OCI-LY1 (cell line): ENCODE results near the gene DUSP14.

Experiments used
- H2AFZ ChIP-seq: fragments of 200-600 bp; sonication (generic), shearing (Covaris generic); 2 replicates; pipeline ENCODE4 v1.6.0; 2014; ENCODE audit warnings: antibody characterized with exemption, mild to moderate bottlenecking, low read length
- H3F3A ChIP-seq: fragments of 200-600 bp; sonication (generic), shearing (Covaris generic); 2 replicates; pipeline ENCODE4 v1.6.0; 2014; ENCODE audit warnings: mild to moderate bottlenecking, antibody characterized with exemption, low read length, moderate library complexity; ENCODE audit not compliant: insufficient read depth
- H3K27ac ChIP-seq: fragments of 200-600 bp; sonication (generic); 2 replicates; pipeline ENCODE4 v1.5.1; 2014; ENCODE audit warnings: low read length, mixed run types, mild to moderate bottlenecking, low read depth; ENCODE audit not compliant: poor library complexity, severe bottlenecking
- H3K27me3 ChIP-seq: fragments of 200-600 bp; sonication (generic); 2 replicates; pipeline ENCODE4 v1.6.0; 2014; ENCODE audit warnings: antibody characterized with exemption, mild to moderate bottlenecking, low read length, moderate library complexity; ENCODE audit not compliant: insufficient read depth
- H3K36me3 ChIP-seq: fragments of 200-600 bp; sonication (generic); 2 replicates; pipeline ENCODE4 v1.6.1; 2014; ENCODE audit warnings: mild to moderate bottlenecking, antibody characterized with exemption, low read length, moderate library complexity, mixed read lengths; ENCODE audit not compliant: insufficient read depth
- H3K4me1 ChIP-seq: fragments of 200-600 bp; sonication (generic); 2 replicates; pipeline ENCODE4 v1.5.1; 2014; ENCODE audit warnings: mild to moderate bottlenecking, low read length, moderate library complexity; ENCODE audit not compliant: insufficient read depth, severe bottlenecking
- H3K4me2 ChIP-seq: fragments of 200-600 bp; sonication (generic), shearing (Covaris generic); 2 replicates; pipeline ENCODE4 v1.6.1; 2014; ENCODE audit warnings: low read length
- H3K4me3 ChIP-seq: fragments of 200-600 bp; sonication (generic); 2 replicates; pipeline ENCODE4 v1.5.1; 2014; ENCODE audit warnings: low read length, low read depth, mild to moderate bottlenecking, mixed read lengths; ENCODE audit not compliant: poor library complexity, severe bottlenecking
- H3K79me2 ChIP-seq: fragments of 200-600 bp; shearing (Covaris generic); 2 replicates; pipeline ENCODE4 v1.6.1; 2016; ENCODE audit warnings: mixed run types, low read length, mixed read lengths; ENCODE audit not compliant: insufficient read depth
- H3K9ac ChIP-seq: fragments of 200-600 bp; sonication (generic), shearing (Covaris generic); 2 replicates; pipeline ENCODE4 v1.6.1; 2014; ENCODE audit warnings: mild to moderate bottlenecking, low read length, mixed read lengths
- H3K9me2 ChIP-seq: fragments of 200-600 bp; sonication (generic), shearing (Covaris generic); 2 replicates; pipeline ENCODE4 v1.6.1; 2014; ENCODE audit warnings: low read depth, mild to moderate bottlenecking, low read length, mixed read lengths
- H3K9me3 ChIP-seq: fragments of 200-600 bp; shearing (Covaris generic); 2 replicates; pipeline ENCODE4 v1.6.1; 2014; ENCODE audit warnings: low read length, mixed read lengths
- H4K20me1 ChIP-seq: fragments of 200-600 bp; sonication (generic), shearing (Covaris generic); 2 replicates; pipeline ENCODE4 v1.6.0; 2016; ENCODE audit warnings: mild to moderate bottlenecking, low read length; ENCODE audit not compliant: insufficient read depth
- CTCF ChIP-seq: fragments of 200-600 bp; sonication (generic), shearing (Covaris generic); IDR thresholded peaks from 2 replicates; pipeline ENCODE4 v1.5.1; 2017; ENCODE audit warnings: mild to moderate bottlenecking, antibody characterized with exemption, low read length, moderate library complexity, mixed read lengths
- EZH2 ChIP-seq: fragments of 200-600 bp; sonication (generic), shearing (Covaris generic); IDR thresholded peaks from 2 replicates; pipeline ENCODE4 v1.8.0; 2017; ENCODE audit warnings: borderline replicate concordance, mixed run types, mild to moderate bottlenecking, antibody characterized with exemption, low read length, moderate library complexity, mixed read lengths

Gene DUSP14

GRCh38 chr17:37463039-37463438 lies 26.7 kb upstream of the DUSP14 start:
- H3K4me1 ChIP-seq, result no peaks in the 10 kb centered on the region
- H3K9ac ChIP-seq, result no peak overlapping the region
- H3K4me2 ChIP-seq, result no peak overlapping the region
- H3K79me2 ChIP-seq, result no peaks in the 10 kb centered on the region
- H3K27me3 ChIP-seq, result no peaks in the 10 kb centered on the region
- no peak overlapping the region for H3K27ac ChIP-seq
- no peak overlapping the region for H2AFZ ChIP-seq
- no peaks in the 10 kb centered on the region for H4K20me1 ChIP-seq
- H3F3A ChIP-seq, result no peaks in the 10 kb centered on the region
- H3K9me2 ChIP-seq, result no peaks in the 10 kb centered on the region
- TF ChIP-seq EZH2 (no peak), CTCF (no peak)
- H3K4me3 ChIP-seq, result no peak overlapping the region
- peaks cover 61% of the 10 kb centered on the region for H3K36me3 ChIP-seq
- no peaks in the 10 kb centered on the region for H3K9me3 ChIP-seq

GRCh38 chr17:37465069-37465616 lies 24.5 kb upstream of the DUSP14 start:
- no peak for TF ChIP-seq EZH2
- no peak for TF ChIP-seq CTCF
- no peaks in the 10 kb centered on the region for H3F3A ChIP-seq
- no peaks in the 10 kb centered on the region for H3K4me1 ChIP-seq
- no peak overlapping the region for H3K27ac ChIP-seq
- H3K9me2 ChIP-seq, result no peaks in the 10 kb centered on the region
- H3K9ac ChIP-seq, result no peak overlapping the region
- H3K4me2 ChIP-seq, result no peak overlapping the region
- no peak overlapping the region for H2AFZ ChIP-seq
- no peaks in the 10 kb centered on the region for H3K27me3 ChIP-seq
- H4K20me1 ChIP-seq, result no peaks in the 10 kb centered on the region
- H3K36me3 ChIP-seq, result peaks cover 57% of the 10 kb centered on the region
- no peaks in the 10 kb centered on the region for H3K9me3 ChIP-seq
- H3K4me3 ChIP-seq, result no peak overlapping the region
- no peaks in the 10 kb centered on the region for H3K79me2 ChIP-seq

DNA sequence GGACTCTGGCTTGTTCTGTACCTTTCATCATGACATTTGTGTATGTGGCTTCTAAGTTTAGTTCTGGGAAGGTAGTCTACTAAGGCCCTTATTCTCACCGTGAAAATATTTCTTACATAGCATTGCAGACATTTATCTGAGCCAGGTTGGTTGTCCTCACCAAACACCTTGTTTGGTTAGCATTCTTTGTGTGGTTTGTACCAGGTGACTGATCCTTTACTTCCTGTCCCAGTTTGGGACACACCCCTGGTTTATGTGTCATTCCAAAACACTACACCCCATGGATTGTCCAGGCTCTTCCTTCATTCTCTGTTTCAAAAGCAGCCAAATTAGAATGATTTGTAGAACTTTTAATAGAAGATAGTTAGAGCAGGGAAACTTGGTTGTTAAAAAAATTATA lies 23.2 kb upstream of the DUSP14 start:
- no peaks in the 10 kb centered on the region for H4K20me1 ChIP-seq
- H3K4me3 ChIP-seq, result no peak overlapping the region
- H3K4me2 ChIP-seq, result no peak overlapping the region
- no peak overlapping the region for H3K27ac ChIP-seq
- H3K9me3 ChIP-seq, result no peaks in the 10 kb centered on the region
- H3K79me2 ChIP-seq, result no peaks in the 10 kb centered on the region
- H3K9ac ChIP-seq, result no peak overlapping the region
- H3K36me3 ChIP-seq, result peaks cover 62% of the 10 kb centered on the region
- no peaks in the 10 kb centered on the region for H3K9me2 ChIP-seq
- no peaks in the 10 kb centered on the region for H3F3A ChIP-seq
- no peak overlapping the region for H2AFZ ChIP-seq
- no peaks in the 10 kb centered on the region for H3K4me1 ChIP-seq
- H3K27me3 ChIP-seq, result no peaks in the 10 kb centered on the region
- TF ChIP-seq CTCF (no peak), EZH2 (no peak)
